B cell (primary cell): ENCODE results near the gene HMG20B. TPM values are rescaled to one million over a fixed set of nuclear protein-coding genes. Genes with fewer than 3 reads are reported as not detected.

Experiments
- ATAC-seq: fragments of 200-7000 bp; cut with Tn5 transposase; one replicate; pipeline ENCODE4 v1.10.0; 2021; ENCODE audit warnings: low read depth, mild to moderate bottlenecking, moderate number of reproducible peaks, moderate library complexity
- CTCF ChIA-PET: fragments of 350-600 bp; sonication (Branson Sonifier 250); formaldehyde crosslinking; loops from one replicate; lab custom pipeline; 2021; ENCODE audit warnings: antibody characterized with exemption, inconsistent platforms; lab: Charles Lee
- POLR2A ChIA-PET: fragments of 350-600 bp; sonication (Branson Sonifier 250); formaldehyde crosslinking; loops from one replicate; lab custom pipeline; 2021; ENCODE audit warnings: antibody characterized with exemption; lab: Charles Lee
- DNase-seq: peaks from one replicate; pipeline ENCODE4 v3.0.0; 2013
- H2AFZ ChIP-seq: 2 replicates; pipeline ENCODE4 v1.6.1; 2012; ENCODE audit warnings: mild to moderate bottlenecking, low read depth, low read length; ENCODE audit not compliant: insufficient read depth, poor library complexity, severe bottlenecking
- H3K27ac ChIP-seq, 2 donors: 1 replicate in 1 of 2; 2 replicates in 1 of 2; pipeline ENCODE4 v1.5.1; 2012 to 2013; ENCODE audit warnings: low read length in 2 of 2, mild to moderate bottlenecking in 2 of 2, moderate library complexity in 1 of 2
- H3K27me3 ChIP-seq, 4 experiments: fragments of 200-600 bp in 1 of 4; sonication (generic) in 1 of 4; replicated peaks in 1 of 4; 1 replicate in 2 of 4; 2 replicates in 2 of 4; pipeline versions ENCODE4 v1.6.1 to v1.7.0; 2013 to 2016; ENCODE audit warnings: low read length in 3 of 4, mild to moderate bottlenecking in 2 of 4, mixed read lengths in 1 of 4, moderate library complexity in 1 of 4; ENCODE audit not compliant: insufficient read depth in 4 of 4, control insufficient read depth in 3 of 4; ENCODE audit errors: control extremely low read depth in 1 of 4
- H3K36me3 ChIP-seq, 2 experiments: replicated peaks in 1 of 2; 1 replicate in 1 of 2; 2 replicates in 1 of 2; pipeline versions ENCODE4 v1.6.1 to v1.7.1; 2013; ENCODE audit warnings: low read length in 1 of 2; ENCODE audit not compliant: insufficient read depth in 2 of 2, control insufficient read depth in 1 of 2; ENCODE audit errors: control extremely low read depth in 1 of 2, extremely low read depth in 1 of 2
- H3K4me1 ChIP-seq, 2 donors: fragments of 200-600 bp in 1 of 2; sonication (generic) in 1 of 2; 1 replicate in 1 of 2; 2 replicates in 1 of 2; pipeline versions ENCODE4 v1.5.1 to v1.6.1; 2013 to 2017; ENCODE audit warnings: low read length in 2 of 2; ENCODE audit not compliant: control insufficient read depth in 2 of 2, insufficient read depth in 2 of 2
- H3K4me2 ChIP-seq: replicated peaks from 2 replicates; pipeline ENCODE3; 2012; ENCODE audit warnings: mild to moderate bottlenecking, low read depth, low read length; ENCODE audit not compliant: poor library complexity, severe bottlenecking
- H3K4me3 ChIP-seq, 5 experiments: fragments of 200-600 bp in 1 of 5; sonication (generic) in 1 of 5; 1 replicate in 3 of 5; 2 replicates in 2 of 5; pipeline versions ENCODE4 v1.5.1 to v1.7.0; 2011 to 2016; ENCODE audit warnings: low read length in 4 of 5, mild to moderate bottlenecking in 4 of 5, low read depth in 2 of 5, control low read depth in 1 of 5, moderate library complexity in 1 of 5; ENCODE audit not compliant: insufficient read depth in 1 of 5; ENCODE audit errors: control extremely low read depth in 1 of 5, extremely low read depth in 1 of 5
- H3K79me2 ChIP-seq: fragments of 200-600 bp; sonication (generic); one replicate; pipeline ENCODE4 v1.6.0; 2016; ENCODE audit warnings: low read length; ENCODE audit not compliant: control insufficient read depth, insufficient read depth
- H3K9ac ChIP-seq: fragments of 200-600 bp; sonication (generic); 2 replicates; pipeline ENCODE4 v1.6.1; 2017; ENCODE audit warnings: mild to moderate bottlenecking, low read length, moderate library complexity
- H3K9me3 ChIP-seq, 3 donors: one replicate each; pipeline versions ENCODE4 v1.6.1 to v1.7.1; 2013; ENCODE audit warnings: low read length in 2 of 3; ENCODE audit not compliant: control insufficient read depth in 2 of 3, insufficient read depth in 1 of 3; ENCODE audit errors: control extremely low read depth in 1 of 3
- H4K20me1 ChIP-seq: 2 replicates; pipeline ENCODE4 v1.6.0; 2012; ENCODE audit warnings: mild to moderate bottlenecking, low read length; ENCODE audit not compliant: insufficient read depth, control insufficient read depth, poor library complexity, severe bottlenecking
- H3K27ac Mint-ChIP-seq: one replicate; pipeline ENCODE4 v1.8.0; 2021; ENCODE audit warnings: mixed read lengths
- H3K27me3 Mint-ChIP-seq: one replicate; pipeline ENCODE4 v1.8.0; 2021; ENCODE audit warnings: mixed read lengths
- H3K4me1 Mint-ChIP-seq: one replicate; pipeline ENCODE4 v1.8.0; 2021; ENCODE audit warnings: mixed read lengths
- H3K4me3 Mint-ChIP-seq: one replicate; pipeline ENCODE4 v1.8.0; 2021; ENCODE audit warnings: mixed read lengths
- H3K9me3 Mint-ChIP-seq: one replicate; pipeline ENCODE4 v1.8.0; 2022; ENCODE audit warnings: mixed read lengths; ENCODE audit not compliant: insufficient read depth
- CTCF ChIP-seq: fragments of 200-600 bp; IDR thresholded peaks from one replicate; pipeline ENCODE4 v1.8.0; 2022; ENCODE audit warnings: antibody characterized with exemption, mild to moderate bottlenecking
- EZH2 ChIP-seq: IDR thresholded peaks from 2 replicates; pipeline ENCODE4 v1.6.1; 2012; ENCODE audit warnings: borderline replicate concordance, low read depth, mild to moderate bottlenecking, moderate library complexity, low read length; ENCODE audit not compliant: insufficient read depth, poor library complexity, severe bottlenecking
- WGBS: methylation state at CpG from one replicate; pipeline ENCODE4 v1.1.5; 2013; ENCODE audit warnings: missing lambda C conversion rate; ENCODE audit not compliant: insufficient coverage; 5-methylcytosine and 5-hydroxymethylcytosine counted together
- intact Hi-C: fragments of 100-400 bp; cut with micrococcal nuclease; formaldehyde crosslinking; loops from one replicate; pipeline ENCODE4 v1.10.0; 2022
- polyA plus RNA-seq: library from polyadenylated mRNA; depleted of rRNA; stranded (reverse); fragments of >200 nt; gene quantifications from 2 replicates; pipeline ENCODE4 v1.2.3, GENCODE V29; 2012
- total RNA-seq, 2 donors: library from RNA; stranded (reverse); fragments of 120-200 nt in 1 of 2; gene quantifications; 1 replicate in 1 of 2; 2 replicates in 1 of 2; pipeline versions ENCODE4 v1.2.3 to v1.2.4, GENCODE V29; 2013 to 2022

The HMG20B gene
- total and polyA plus RNA-seq, 2 donors (not counting 1 experiment from before 2014, with no cell fraction given): 41.7 to 59.0 TPM

GRCh38 chr19:3618811-3619630 is 46.3 kb downstream of the HMG20B start:
- H3K4me2 ChIP-seq: peak overlapping the region; percentile 59
- POLR2A ChIA-PET: interaction anchor here (0.6 kb wide), 1 partner anchor 318 kb away, joined by 5 read pairs; no protein-coding TSS in a partner anchor
- H3K4me3 Mint-ChIP-seq: no peak overlapping the region

More at GRCh38 chr19:3618811-3619630, 46.3 kb downstream of the HMG20B start:
- no peak for TF ChIP-seq EZH2
- peak; percentile 44 for TF ChIP-seq CTCF
- no peak for ATAC-seq
- Mint-ChIP-seq H3K27me3 (no peaks in the 10 kb centered on the region), H3K27ac (no peak overlapping the region), H3K4me1 (peaks cover 14% of the 10 kb centered on the region), H3K9me3 (no peaks in the 10 kb centered on the region)
- H3K27ac ChIP-seq: no peak overlapping the region
- H3K27me3 ChIP-seq: no peaks in the 10 kb centered on the region
- CTCF ChIA-PET: interaction anchor here (0.5 to 6.4 kb wide), 7 partner anchors 11 to 285 kb away, joined by 3 to 47 read pairs (median 4); partner anchors contain the start of gene GIPC3
- no peaks in the 10 kb centered on the region for H3K9me3 ChIP-seq
- DNase-seq: no peak
- H2AFZ ChIP-seq: no peak overlapping the region
- H3K4me1 ChIP-seq: peaks cover 12 to 15% of the 10 kb centered on the region in 2 donors
- 94% methylated on average over 29 of the region's 31 CpGs for WGBS
- intact Hi-C loops: loop anchor here (1.0 kb wide), 2 partner anchors 33 to 74 kb away; no protein-coding TSS in a partner anchor
- H3K79me2 ChIP-seq: peaks cover 31% of the 10 kb centered on the region
- no peak overlapping the region for H3K9ac ChIP-seq
- peaks cover 38% of the 10 kb centered on the region for H4K20me1 ChIP-seq
- no peak overlapping the region for H3K4me3 ChIP-seq
- H3K36me3 ChIP-seq: peaks cover 0 to 36% of the 10 kb centered on the region in 2 experiments
